Cerebellar nuclear complex (tissue), 1 donor: ENCODE data around the gene ARHGAP45.

Source experiments
- DNase-seq, 2 experiments: peaks; one replicate each; lab custom pipeline; 2025; lab: John Stamatoyannopoulos, UW

The ARHGAP45 gene

DNA sequence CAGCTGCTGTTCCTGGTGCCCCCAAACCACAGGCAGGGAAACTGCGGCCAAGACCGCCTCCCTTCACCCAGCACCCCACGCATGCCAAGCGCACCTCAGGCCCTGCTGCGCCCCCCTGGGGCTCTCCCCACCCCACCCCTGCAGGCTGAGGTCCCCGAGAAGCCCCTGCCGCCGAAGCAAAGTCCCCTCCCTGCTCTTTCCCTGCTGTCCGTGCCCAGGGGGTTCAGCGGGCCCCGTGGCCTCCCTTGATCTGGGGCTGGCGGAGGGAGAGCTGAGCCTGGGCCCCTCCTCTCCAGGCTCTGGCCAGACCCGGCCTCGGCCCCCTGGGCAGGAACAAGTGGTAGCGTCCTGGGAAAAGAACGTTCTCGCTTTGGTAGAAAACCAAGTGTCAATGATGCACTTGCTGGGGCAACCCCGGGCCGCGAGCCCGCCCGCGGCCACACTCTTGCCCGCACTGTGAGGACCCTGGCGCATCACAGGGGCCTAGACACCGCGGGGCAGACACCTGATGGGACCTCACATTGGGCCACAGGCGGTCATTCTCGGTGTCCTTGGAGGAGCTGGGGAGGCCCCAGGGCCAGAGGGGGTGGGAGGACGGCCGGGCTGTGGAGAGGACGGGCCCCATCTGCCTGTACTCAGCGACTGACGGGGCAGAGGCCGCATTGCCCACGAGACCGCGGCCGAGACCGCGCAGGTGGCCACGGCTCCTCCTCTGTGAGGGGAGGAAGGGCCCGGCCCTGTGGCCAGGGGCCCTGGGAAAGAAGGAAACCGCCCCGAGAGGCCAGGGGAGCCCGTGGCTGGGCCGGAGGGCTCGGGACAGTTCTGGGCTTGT lies 65.8 kb downstream of the ARHGAP45 start:
- no peak for DNase-seq

DNA sequence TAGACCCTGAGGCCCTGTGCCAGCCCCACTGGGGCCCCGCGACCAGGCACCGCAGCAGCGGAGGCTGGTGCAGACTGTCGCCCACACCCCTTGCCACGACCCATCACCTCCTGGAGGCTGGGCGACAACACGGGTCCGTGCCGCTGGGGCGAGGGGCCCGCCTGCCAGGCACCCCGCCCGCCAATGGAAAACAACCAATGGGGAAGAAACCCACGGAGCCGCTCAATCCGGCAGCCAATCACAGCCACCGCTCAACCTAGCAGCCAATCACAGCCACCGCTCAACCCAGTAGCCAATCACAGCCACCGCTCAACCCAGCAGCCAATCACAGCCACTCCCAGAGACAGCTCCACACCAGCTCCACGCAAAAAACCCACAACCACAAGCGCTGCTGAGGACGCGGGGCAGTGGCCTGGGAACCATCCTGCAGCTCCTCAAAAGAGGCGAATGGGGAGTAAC lies 66.5 kb downstream of the ARHGAP45 start:
- no peak for DNase-seq

DNA sequence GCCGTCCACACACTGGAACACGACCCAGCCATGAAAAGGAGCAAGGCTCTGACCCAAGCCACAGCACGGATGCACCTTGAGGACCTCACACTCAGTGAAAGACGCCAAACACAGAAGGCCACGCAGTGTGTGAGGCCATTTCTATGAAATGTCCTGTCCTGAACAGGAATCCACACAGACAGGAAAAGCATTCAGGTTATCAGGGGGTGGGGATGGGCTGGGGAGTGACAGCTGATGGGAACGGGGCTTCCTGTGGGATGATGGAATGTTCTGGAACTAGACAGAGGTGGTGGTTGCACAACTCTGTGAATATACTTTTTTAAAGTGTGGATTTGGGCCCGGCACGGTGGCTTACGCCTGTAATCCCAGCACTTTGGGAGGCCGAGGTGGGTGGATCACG lies 67.5 kb downstream of the ARHGAP45 start:
- DNase-seq = no peak

DNA sequence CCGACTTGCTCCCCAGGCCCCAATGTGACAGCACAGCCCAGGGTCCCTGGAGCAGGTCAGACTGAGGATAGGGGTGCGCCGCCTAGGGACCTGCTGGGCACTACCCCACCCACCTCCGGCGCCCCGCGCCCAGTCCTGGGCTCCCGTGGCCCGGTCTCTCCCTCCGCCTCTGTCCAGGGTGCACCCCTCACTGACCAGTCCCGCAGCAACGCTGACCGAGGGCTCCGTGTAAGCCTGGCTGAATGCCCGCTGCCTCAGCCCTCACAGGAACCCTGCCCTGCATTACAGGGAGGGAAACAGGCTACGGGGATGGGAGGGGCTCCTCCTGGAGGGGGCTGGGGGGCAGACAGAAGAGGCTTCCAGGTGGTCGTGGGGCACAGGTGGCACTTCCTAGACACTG lies 68.5 kb downstream of the ARHGAP45 start:
- no peak for DNase-seq

DNA sequence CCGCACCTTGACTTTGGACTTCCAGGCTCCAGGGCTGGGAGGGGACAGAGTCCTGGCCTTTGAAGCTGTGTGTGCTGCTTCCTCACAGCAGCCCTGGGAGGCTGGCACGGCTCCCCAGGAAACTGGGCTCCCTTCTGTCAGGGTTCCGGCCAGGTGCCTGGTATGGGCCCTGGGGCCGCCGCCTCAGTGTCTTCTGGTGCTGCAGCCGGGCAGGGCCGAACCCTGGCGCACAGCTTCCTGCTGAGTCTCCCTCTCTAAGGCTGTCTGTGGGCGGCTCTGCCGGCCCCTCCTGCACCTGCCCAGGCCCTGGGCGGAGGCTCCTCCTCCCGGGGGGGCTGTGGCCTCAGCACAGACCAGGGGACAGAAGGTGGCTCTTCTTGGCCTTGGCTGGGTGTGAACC lies 69.2 kb downstream of the ARHGAP45 start:
- DNase-seq = no peak
